Measurements from ENCODE around the gene PGM2L1. TPM values are rescaled to one million over a fixed set of nuclear protein-coding genes. Genes with fewer than 3 reads are reported as not detected.

Gene PGM2L1
- total RNA-seq, 2 experiments from 2014 or later: 8.7 to 9.3 TPM

DNA sequence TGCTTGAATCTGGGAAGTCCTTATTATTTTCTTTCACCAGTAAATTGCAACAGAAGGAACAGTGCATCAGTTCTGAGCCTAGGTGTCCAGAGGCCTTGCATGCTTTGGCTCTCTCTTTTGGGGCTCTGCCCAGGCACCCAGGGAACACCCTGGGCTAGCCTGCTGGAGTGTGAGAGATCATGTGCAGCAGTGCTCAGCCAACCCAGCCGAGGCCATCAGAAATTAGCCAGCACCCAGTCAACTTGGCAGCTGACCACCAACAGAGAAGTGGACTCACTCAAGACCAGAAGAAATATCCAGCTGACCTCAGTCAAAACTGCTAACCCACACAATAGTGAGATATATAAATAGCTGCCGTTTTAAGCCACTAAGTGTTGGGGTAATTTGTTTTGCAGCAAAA lies 75.6 kb downstream of the PGM2L1 start:
- ChIA-PET CTCF (interaction anchor here (0.7 to 2.5 kb wide), 6 partner anchors 9 to 358 kb away, joined by 3 to 29 read pairs (median 6); no protein-coding TSS in a partner anchor), POLR2A (no interaction called here)
- H3K27me3 Mint-ChIP-seq: peaks cover 17% of the 10 kb centered on the region
- peaks cover 5% of the 10 kb centered on the region for H3K9me3 Mint-ChIP-seq
- DNase-seq: no peak
- no peak overlapping the region for H3K4me3 Mint-ChIP-seq
- H3K36me3 Mint-ChIP-seq (ENCODE audit: low read depth): no peaks in the 10 kb centered on the region
- no peaks in the 10 kb centered on the region for H3K4me1 Mint-ChIP-seq
- no peak overlapping the region for H3K27ac Mint-ChIP-seq

DNA sequence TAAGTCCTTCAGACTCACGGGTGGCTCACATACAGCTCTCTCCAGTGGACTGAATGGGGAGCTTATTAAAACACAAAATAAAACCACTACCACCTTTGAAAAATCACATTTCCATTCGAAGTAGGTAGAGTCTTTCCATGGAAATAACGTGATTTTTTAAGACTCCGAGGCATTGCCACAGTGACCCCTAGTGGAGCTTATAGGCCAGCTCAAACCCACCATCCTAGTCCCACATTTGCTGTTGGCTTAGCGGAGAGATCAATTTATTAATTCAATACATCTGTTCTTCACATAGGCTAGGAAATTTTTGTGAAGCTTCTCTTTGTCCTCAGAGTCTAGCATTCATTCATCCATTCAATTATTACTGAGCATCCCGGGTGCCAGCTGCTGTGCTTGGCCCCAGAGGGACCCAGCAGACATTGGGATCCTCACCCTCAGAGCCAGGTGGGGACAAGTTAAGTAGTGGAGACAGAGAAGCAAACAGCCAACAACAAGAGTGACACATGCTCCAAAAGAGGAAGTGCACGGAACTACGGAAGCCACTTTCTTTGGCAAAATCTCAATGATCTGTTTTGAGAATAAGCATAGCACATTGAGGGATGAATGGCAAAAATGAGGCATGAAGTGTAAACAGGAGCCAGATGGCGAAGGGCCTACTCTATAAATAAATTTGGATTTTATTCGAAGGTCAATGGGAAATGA lies 76.6 kb downstream of the PGM2L1 start:
- Mint-ChIP-seq H3K4me1 (no peaks in the 10 kb centered on the region), H3K4me3 (no peak overlapping the region), H3K9me3 (peaks cover 14% of the 10 kb centered on the region), H3K36me3 (ENCODE audit: low read depth) (peaks cover 5% of the 10 kb centered on the region), H3K27me3 (peaks cover 25% of the 10 kb centered on the region), H3K27ac (no peak overlapping the region)
- POLR2A ChIA-PET: no interaction called here
- CTCF ChIA-PET: interaction anchor here (0.8 to 2.5 kb wide), 16 partner anchors 8 to 696 kb away, joined by 3 to 29 read pairs (median 4); no protein-coding TSS in a partner anchor
- peak; percentile 31 for DNase-seq

DNA sequence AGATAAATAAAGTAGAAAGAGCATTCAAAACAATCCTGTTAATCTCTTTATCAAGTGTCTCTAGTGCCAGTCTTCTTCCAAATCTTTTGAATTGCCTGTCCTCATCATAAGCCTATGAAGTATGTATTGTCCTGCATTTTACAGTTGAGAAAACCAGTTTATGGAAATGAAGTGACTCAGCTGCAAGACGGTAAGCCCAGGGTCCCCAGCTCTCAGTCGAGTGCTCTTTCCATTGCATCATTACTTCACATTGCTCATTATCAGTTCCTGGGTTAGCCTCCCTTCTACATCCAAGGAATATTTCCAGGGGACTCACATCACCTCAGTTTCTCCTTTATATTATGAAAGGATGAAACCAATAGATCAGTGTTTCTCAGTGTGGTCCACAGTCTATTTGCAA lies 77.7 kb downstream of the PGM2L1 start:
- Mint-ChIP-seq H3K27ac (no peak overlapping the region), H3K27me3 (peaks cover 25% of the 10 kb centered on the region), H3K4me3 (no peak overlapping the region), H3K36me3 (ENCODE audit: low read depth) (peaks cover 5% of the 10 kb centered on the region), H3K4me1 (no peaks in the 10 kb centered on the region), H3K9me3 (peaks cover 16% of the 10 kb centered on the region)
- DNase-seq: no peak
- CTCF ChIA-PET: interaction anchor here (0.9 to 2.0 kb wide), 2 partner anchors 65 to 363 kb away, joined by 3 to 29 read pairs; no protein-coding TSS in a partner anchor
- POLR2A ChIA-PET: no interaction called here

DNA sequence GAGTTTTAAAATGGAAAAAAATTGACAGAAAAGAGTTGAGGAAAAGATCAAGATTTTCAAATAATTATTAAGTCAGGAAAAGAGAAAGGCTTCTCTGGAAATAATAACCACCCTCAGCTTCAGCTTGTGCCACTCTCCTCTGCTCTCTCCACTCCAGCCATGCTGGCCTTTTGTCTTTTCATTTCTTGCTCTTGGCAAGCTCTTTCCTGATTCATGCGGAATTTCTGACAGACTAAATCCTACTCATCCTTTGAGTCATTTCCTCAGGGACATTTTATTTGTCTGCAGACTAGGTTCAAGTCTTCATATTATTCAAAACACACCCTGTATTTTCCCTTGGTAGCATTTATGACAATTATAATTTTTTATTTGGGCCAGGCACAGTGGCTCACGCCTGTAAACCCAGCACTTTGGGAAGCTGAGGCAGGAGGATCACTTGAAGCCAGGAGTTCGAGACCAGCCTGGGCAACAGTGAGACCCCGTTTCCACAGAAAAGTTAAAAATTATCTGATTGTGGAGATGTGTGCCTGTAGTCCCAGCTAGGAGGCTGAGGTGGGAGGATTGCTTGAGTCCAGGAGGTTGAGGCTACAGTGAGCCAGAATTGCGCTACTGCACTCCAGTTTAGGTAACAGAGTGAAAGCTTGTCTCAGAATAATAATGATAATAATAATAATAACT lies 79.0 kb downstream of the PGM2L1 start:
- Mint-ChIP-seq H3K27me3 (peaks cover 27% of the 10 kb centered on the region), H3K4me3 (no peak overlapping the region), H3K36me3 (ENCODE audit: low read depth) (peaks cover 5% of the 10 kb centered on the region), H3K4me1 (no peaks in the 10 kb centered on the region), H3K27ac (no peak overlapping the region), H3K9me3 (peaks cover 16% of the 10 kb centered on the region)
- CTCF ChIA-PET: interaction anchor here (1.1 to 1.4 kb wide), 2 partner anchors 13 to 64 kb away, joined by 3 read pairs; no protein-coding TSS in a partner anchor
- POLR2A ChIA-PET: no interaction called here
- DNase-seq: no peak

DNA sequence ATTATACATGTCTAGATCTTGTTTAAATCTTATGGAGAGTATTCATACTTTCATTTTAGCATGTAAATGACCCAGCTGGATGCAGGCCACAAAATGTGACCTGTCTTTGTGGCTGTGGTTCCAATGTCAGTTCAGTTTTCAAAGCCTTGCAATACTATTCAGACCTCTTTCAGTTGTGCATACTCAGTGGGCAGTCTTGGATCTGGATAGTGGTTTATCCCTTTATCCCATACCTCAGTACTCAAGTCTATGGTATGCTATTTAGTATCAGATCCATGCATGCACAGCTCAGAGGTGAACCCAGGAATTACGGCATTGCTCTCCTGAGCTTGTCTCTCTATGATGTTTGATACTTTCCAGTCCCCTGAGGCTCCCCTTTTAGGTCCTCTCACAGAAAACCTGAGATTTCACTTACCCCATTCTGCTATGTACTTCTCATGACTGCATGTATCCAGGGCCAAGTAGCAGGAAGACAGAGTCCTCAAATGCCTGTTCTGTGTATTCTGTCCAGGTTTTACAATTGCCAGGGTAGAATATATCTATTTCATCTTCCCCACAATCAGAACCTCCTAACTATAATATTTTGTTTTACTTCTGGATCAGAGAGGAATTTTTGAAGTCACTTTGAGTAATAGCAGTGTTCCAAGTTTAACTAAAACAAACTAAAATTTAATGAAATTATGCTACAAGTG lies 79.8 kb downstream of the PGM2L1 start:
- Mint-ChIP-seq H3K4me1 (no peaks in the 10 kb centered on the region), H3K27me3 (peaks cover 28% of the 10 kb centered on the region), H3K36me3 (ENCODE audit: low read depth) (peaks cover 5% of the 10 kb centered on the region), H3K9me3 (peaks cover 16% of the 10 kb centered on the region), H3K27ac (no peak overlapping the region), H3K4me3 (no peak overlapping the region)
- no peak for DNase-seq
- CTCF ChIA-PET: interaction anchor here (1.0 to 1.4 kb wide), 3 partner anchors 9 to 63 kb away, joined by 3 read pairs; no protein-coding TSS in a partner anchor
- POLR2A ChIA-PET: no interaction called here

DNA sequence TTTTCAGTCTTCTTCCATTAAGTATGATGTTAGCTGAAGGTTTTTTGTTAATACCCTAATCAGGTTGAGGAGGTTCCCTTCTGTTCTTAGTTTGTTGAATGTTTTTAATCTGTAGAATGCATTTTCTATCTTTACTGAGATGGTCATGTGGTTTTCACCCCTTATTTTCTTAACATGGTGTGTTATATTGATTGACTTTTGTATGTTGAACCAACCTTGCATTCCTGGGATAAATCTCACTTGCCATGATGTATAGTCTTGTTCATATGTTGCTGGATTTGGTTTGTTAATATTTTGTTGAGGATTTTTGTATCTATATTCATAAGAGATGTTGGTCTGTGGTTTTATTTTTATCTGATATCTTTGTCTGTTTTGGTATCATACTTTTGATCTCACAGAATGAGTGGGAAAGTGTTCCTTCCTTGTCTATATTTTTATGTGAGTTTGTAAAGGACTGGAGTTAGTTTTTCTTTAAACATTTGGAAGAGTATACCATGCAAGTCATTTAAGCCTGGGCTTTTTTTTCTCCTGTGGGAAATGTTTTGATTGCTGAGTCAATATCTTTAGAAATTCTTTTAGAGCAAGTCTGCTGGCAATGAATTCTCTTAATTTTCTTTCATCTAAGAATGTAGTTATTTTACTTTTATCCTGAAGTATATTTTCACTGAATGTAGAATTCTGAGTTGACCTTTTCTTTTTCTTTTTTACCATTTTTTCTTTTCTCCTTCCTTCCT lies 81.3 kb downstream of the PGM2L1 start:
- H3K9me3 Mint-ChIP-seq: peaks cover 16% of the 10 kb centered on the region
- ChIA-PET POLR2A (no interaction called here), CTCF (interaction anchor here (1.5 kb wide), 1 partner anchor 61 kb away, joined by 3 read pairs; no protein-coding TSS in a partner anchor)
- DNase-seq: no peak
- peaks cover 5% of the 10 kb centered on the region for H3K36me3 Mint-ChIP-seq (ENCODE audit: low read depth)
- H3K4me1 Mint-ChIP-seq: peaks cover under 1% of the 10 kb centered on the region
- no peak overlapping the region for H3K27ac Mint-ChIP-seq
- H3K27me3 Mint-ChIP-seq: peaks cover 28% of the 10 kb centered on the region
- H3K4me3 Mint-ChIP-seq: no peak overlapping the region

DNA sequence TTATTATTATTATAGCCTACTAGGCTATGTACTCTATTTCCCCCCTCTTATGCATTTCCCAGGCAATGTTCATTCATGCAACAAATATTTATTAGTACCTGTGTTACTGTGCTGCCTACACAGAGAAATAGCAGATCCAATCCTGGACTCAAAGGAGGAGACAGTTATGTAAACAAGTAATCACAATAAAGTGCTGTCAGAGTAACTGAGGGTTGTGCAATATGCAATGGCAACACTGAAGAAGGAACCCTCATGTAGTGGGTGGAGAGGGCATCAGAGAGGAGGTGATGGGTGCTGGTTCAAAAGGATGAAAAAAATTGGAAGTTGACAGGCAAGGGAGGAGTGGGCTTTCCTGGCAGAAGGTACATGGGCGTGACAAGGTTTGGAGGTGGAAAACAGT lies 85.9 kb downstream of the PGM2L1 start:
- Mint-ChIP-seq H3K4me3 (no peak overlapping the region), H3K36me3 (ENCODE audit: low read depth) (peaks cover 3% of the 10 kb centered on the region), H3K4me1 (peaks cover 11% of the 10 kb centered on the region), H3K27ac (no peak overlapping the region), H3K9me3 (peaks cover 8% of the 10 kb centered on the region), H3K27me3 (peaks cover 38% of the 10 kb centered on the region)
- no peak for DNase-seq
- POLR2A ChIA-PET: no interaction called here
- CTCF ChIA-PET: interaction anchor here (1.7 kb wide), 1 partner anchor 10 kb away, joined by 8 read pairs; no protein-coding TSS in a partner anchor

DNA sequence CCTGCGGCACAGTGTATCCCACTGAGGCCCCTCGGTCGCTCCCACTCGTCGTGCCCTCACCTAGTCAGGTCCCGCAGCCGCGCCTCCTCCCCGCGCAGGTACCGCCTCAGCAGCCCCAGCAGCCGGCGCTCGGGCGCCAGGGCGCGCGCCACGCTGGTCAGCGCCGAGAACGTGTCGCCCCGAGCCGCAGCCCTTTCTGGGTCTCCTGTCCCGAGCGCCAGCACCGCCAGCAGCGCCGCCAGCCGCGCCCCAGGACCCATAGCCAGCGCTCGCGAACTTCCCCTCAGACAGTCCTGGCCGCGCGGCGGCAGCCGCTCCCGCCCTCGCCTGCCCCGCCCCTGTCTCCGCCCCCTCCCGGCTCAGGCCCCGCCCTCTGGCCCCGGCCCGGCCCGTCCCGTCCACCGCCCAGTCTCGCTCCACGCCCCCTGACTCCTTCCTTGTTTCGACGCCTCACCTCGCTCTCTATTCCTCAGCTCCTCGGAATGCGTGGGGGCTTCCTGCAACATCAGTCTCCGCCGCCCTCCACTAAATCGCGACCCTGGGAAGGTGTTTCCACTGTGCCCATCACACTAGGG lies 86.8 kb downstream of the PGM2L1 start, which contains the start of gene P4HA3:
Gene P4HA3, minus strand, starts transcription at position 289 of the 575 bp plus-strand sequence. Its CDS starts 29 bp downstream, at position 260.
- Mint-ChIP-seq H3K4me1 (peaks cover 11% of the 10 kb centered on the region), H3K27ac (no peak within 1 kb of the TSS), H3K9me3 (peaks cover under 1% of the 10 kb centered on the region), H3K36me3 (ENCODE audit: low read depth) (no peaks in the 10 kb centered on the region), H3K4me3 (peak within 1 kb of the TSS; percentile 39), H3K27me3 (peaks cover 40% of the 10 kb centered on the region)
- CTCF ChIA-PET: no interaction called here
- peak; percentile 54 for DNase-seq
- POLR2A ChIA-PET: no interaction called here

DNA sequence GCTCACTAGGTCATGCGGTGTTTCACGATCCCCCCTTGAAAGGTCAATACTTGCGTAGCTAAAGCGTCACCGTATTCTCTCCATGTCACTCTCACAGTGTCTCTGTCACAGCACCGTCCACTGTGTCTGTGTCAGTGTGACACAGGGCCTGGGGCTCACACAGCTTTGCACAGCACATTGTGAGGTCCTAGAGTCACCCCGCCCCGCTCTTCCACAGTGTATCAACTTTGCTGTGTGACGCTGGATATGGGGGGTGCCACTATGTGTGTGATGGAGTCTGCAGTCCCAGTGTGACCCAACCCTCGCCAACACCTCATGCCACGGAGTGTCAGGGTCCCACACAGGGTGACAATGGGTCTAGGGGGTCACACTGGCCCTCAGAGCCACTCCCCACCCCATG lies 87.4 kb downstream of the PGM2L1 start:
- CTCF ChIA-PET: no interaction called here
- peaks cover 11% of the 10 kb centered on the region for H3K4me1 Mint-ChIP-seq
- no peak overlapping the region for H3K27ac Mint-ChIP-seq
- peaks cover 43% of the 10 kb centered on the region for H3K27me3 Mint-ChIP-seq
- no peak overlapping the region for H3K4me3 Mint-ChIP-seq
- H3K36me3 Mint-ChIP-seq (ENCODE audit: low read depth): no peaks in the 10 kb centered on the region
- DNase-seq: no peak
- POLR2A ChIA-PET: no interaction called here
- H3K9me3 Mint-ChIP-seq: no peaks in the 10 kb centered on the region

DNA sequence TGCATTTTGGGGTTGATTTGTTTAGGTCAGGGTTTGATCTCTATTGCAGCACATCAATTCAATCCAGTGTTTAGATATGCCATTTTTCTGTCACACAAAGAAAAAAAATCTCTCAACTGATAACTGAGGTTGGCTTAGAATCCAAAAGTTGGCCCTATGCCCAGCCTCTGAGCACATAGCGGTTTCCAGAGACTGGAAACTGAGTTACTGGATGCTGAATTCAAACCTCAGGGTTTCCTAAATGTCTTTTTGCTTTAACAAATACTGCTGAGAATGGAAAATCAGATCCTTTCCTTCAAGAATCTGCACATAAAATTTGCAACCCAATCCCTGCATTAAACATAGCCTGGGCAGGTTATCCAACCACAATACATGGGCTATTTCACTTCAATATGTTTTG lies 90.8 kb downstream of the PGM2L1 start:
- Mint-ChIP-seq H3K36me3 (ENCODE audit: low read depth) (no peaks in the 10 kb centered on the region), H3K27ac (no peak overlapping the region), H3K9me3 (no peaks in the 10 kb centered on the region), H3K27me3 (peaks cover 50% of the 10 kb centered on the region), H3K4me1 (peaks cover 11% of the 10 kb centered on the region), H3K4me3 (no peak overlapping the region)
- POLR2A ChIA-PET: no interaction called here
- no peak for DNase-seq
- CTCF ChIA-PET: no interaction called here

DNA sequence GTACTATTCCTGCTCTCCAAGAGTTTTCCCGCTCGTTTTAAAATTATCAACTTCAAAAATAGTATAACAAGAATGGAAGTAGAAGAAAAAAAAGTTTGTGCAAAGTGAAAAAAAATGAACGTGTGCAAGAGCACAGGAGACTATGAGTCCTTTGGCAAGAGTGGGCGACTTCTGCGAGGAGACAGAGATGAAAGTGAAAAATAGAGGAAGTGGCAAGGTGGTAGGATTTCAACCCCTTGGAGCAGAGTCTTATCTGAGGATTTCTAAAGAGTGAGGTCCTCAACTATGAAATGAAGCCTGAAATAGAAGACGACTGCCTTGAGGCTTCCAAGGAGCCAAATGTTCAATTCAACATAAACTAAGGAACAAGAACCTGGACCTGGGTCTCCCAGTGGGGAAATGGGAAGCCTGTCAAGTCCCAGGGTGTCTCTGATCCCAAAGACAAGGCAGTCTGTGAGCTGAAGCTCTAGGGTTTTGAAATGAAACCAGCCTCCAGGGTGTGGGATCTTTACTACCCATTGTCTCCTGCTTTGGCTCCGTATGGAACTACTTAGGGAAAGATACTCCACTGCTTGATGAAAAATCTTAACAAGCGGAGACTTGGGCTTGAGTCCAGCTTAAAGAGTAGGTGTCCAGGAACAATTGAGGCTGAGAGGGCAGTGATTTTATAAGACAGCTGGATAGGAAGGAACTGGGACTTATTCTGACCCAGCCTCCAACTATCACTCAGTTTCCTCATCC lies 91.6 kb downstream of the PGM2L1 start:
- DNase-seq: no peak
- POLR2A ChIA-PET: no interaction called here
- Mint-ChIP-seq H3K4me3 (no peak overlapping the region), H3K36me3 (ENCODE audit: low read depth) (no peaks in the 10 kb centered on the region), H3K4me1 (peaks cover 7% of the 10 kb centered on the region), H3K9me3 (no peaks in the 10 kb centered on the region), H3K27me3 (peaks cover 44% of the 10 kb centered on the region), H3K27ac (no peak overlapping the region)
- CTCF ChIA-PET: interaction anchor here (1.3 kb wide), 1 partner anchor 15 kb away, joined by 4 read pairs; no protein-coding TSS in a partner anchor

DNA sequence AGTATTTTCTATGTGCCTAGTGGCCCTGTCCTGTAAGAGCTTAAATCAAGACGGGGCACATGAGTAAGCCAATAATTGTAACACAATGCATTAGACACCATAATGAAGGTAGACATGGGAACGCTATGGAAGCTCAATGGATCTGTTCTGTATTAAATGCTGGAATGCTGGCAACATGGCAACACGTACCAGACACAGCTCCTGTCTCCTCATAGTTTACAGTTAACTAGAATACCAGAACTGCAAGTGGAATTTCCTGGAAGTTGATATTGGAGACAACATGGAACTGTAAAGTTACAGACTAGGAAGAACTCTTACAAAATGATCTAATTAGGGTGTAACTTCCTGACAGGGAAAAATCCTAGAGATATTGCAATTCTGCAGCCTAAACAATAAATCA lies 99.2 kb downstream of the PGM2L1 start:
- Mint-ChIP-seq H3K27ac (no peak overlapping the region), H3K36me3 (ENCODE audit: low read depth) (no peaks in the 10 kb centered on the region), H3K9me3 (no peaks in the 10 kb centered on the region), H3K4me3 (no peak overlapping the region), H3K4me1 (peaks cover 9% of the 10 kb centered on the region), H3K27me3 (peaks cover 12% of the 10 kb centered on the region)
- DNase-seq: no peak
- CTCF ChIA-PET: interaction anchor here (1.2 kb wide), 1 partner anchor 23 kb away, joined by 3 read pairs; no protein-coding TSS in a partner anchor
- POLR2A ChIA-PET: no interaction called here

All from activated CD4-positive, alpha-beta memory T cell treated with anti-CD3 and anti-CD28 coated beads, Interleukin-2, amount 10 ng/mL, durations not matched to agents 7 days and 5 days (primary cell).